C4-2B (cell line): Measurements from ENCODE around the gene KMT5B.

Experiments used
- H3K27ac ChIP-seq: fragments of 450-650 bp; 2 replicates; pipeline ENCODE4 v1.5.1; 2017
- CTCF ChIP-seq: fragments of 450-650 bp; conservative IDR thresholded peaks from 2 replicates; pipeline ENCODE4 v1.5.1; 2017; ENCODE audit warnings: mild to moderate bottlenecking
- ZFX ChIP-seq: fragments of 450-650 bp; IDR thresholded peaks from 2 replicates; pipeline ENCODE4 v1.6.1; 2017

Gene KMT5B

GRCh38 chr11:68150037-68150436 lies 63.1 kb downstream of the KMT5B start:
- H3K27ac ChIP-seq, result no peak overlapping the region
- TF ChIP-seq ZFX, result no peak

- H3K27ac ChIP-seq, result no peak overlapping the region
- no peak for TF ChIP-seq CTCF
- TF ChIP-seq ZFX, result no peak
Observed at GRCh38 chr11:68149417-68149816, 63.7 kb downstream of the KMT5B start.

- TF ChIP-seq CTCF (no peak), ZFX (no peak)
- H3K27ac ChIP-seq, result no peak overlapping the region; the same call in 1 of the 2 replicates
Observed at GRCh38 chr11:68148879-68149278, 64.2 kb downstream of the KMT5B start.

- peak overlapping the region; percentile 92 for H3K27ac ChIP-seq
- TF ChIP-seq CTCF, result no peak
- no peak for TF ChIP-seq ZFX
Observed at GRCh38 chr11:68148071-68148805, 64.9 kb downstream of the KMT5B start.

- peak overlapping the region; percentile 92 for H3K27ac ChIP-seq
- no peak for TF ChIP-seq ZFX
- no peak for TF ChIP-seq CTCF
Observed at GRCh38 chr11:68146704-68147474, 66.2 kb downstream of the KMT5B start.

GRCh38 chr11:68146010-68146540 lies 67.0 kb downstream of the KMT5B start:
- peak overlapping the region; percentile 92 for H3K27ac ChIP-seq
- TF ChIP-seq CTCF (no peak), ZFX (no peak)

- TF ChIP-seq CTCF (no peak), ZFX (no peak)
- peak overlapping the region; percentile 92 for H3K27ac ChIP-seq
Observed at GRCh38 chr11:68145120-68145866, 67.8 kb downstream of the KMT5B start.
